GM12878 (cell line): ENCODE data around the gene DDX5. TPM values are rescaled to one million over a fixed set of nuclear protein-coding genes. Genes with fewer than 3 reads are reported as not detected.

Experiments used
- ASH2L ChIP-seq: fragments of 300-600, 200-600 bp; sonication (generic); IDR thresholded peaks from 2 replicates; pipeline ENCODE4 v1.6.1; 2017; ENCODE audit warnings: low read depth, mild to moderate bottlenecking, borderline replicate concordance
- BCL11A ChIP-seq: IDR thresholded peaks from 2 replicates; pipeline ENCODE4 v1.6.1; 2011; ENCODE audit warnings: low read depth, low read length
- DPF2 ChIP-seq: fragments of 450-650 bp; IDR thresholded peaks from 2 replicates; pipeline ENCODE4 v1.6.1; 2017; ENCODE audit warnings: mild to moderate bottlenecking
- ESRRA ChIP-seq: IDR thresholded peaks from 2 replicates; pipeline ENCODE4 v1.6.1; 2012; ENCODE audit warnings: mild to moderate bottlenecking, low read length, improper control_type of control experiment
- ETV6 ChIP-seq, 2 experiments: fragments of 450-650 bp in 1 of 2; IDR thresholded peaks in 1 of 2; conservative IDR thresholded peaks in 1 of 2; 2 replicates each; pipeline ENCODE4 v1.6.1; 2014; ENCODE audit warnings: antibody characterized with exemption in 1 of 2, borderline replicate concordance in 1 of 2, low read depth in 1 of 2, mild to moderate bottlenecking in 1 of 2, moderate library complexity in 1 of 2
- FOS ChIP-seq: IDR thresholded peaks from 3 replicates; pipeline ENCODE4 v1.6.1; 2011; ENCODE audit warnings: borderline replicate concordance; ENCODE audit not compliant: insufficient read length; ENCODE audit errors: extremely low read depth
- FOXM1 ChIP-seq: IDR thresholded peaks from 2 replicates; pipeline ENCODE4 v1.6.1; 2012; ENCODE audit warnings: low read depth, mild to moderate bottlenecking, inconsistent platforms, low read length, moderate library complexity
- GABPA ChIP-seq: IDR thresholded peaks from 2 replicates; pipeline ENCODE4 v1.6.1; 2014; ENCODE audit warnings: antibody characterized with exemption, low read depth, mild to moderate bottlenecking, inconsistent platforms
- GATAD2B ChIP-seq: fragments of 450-650 bp; conservative IDR thresholded peaks from 2 replicates; pipeline ENCODE4 v1.6.1; 2017; ENCODE audit warnings: low read depth, mild to moderate bottlenecking, moderate library complexity
- HDGF ChIP-seq: fragments of 450-650 bp; IDR thresholded peaks from 2 replicates; pipeline ENCODE4 v1.6.1; 2016; ENCODE audit warnings: antibody characterized with exemption
- KAT2A ChIP-seq: conservative IDR thresholded peaks from 2 replicates; pipeline ENCODE4 v1.6.1; 2011; ENCODE audit warnings: low read depth, low read length; ENCODE audit not compliant: control insufficient read depth
- LARP7 ChIP-seq: fragments of 450-650 bp; IDR thresholded peaks from 2 replicates; pipeline ENCODE4 v1.6.1; 2017; ENCODE audit warnings: mild to moderate bottlenecking
- MYB ChIP-seq: fragments of 150-350 bp; IDR thresholded peaks from 2 replicates; pipeline ENCODE4 v1.6.1; 2014; ENCODE audit warnings: mild to moderate bottlenecking, low read depth, low read length, borderline replicate concordance
- MYC ChIP-seq: IDR thresholded peaks from 2 replicates; pipeline ENCODE4 v1.6.1; 2011; ENCODE audit warnings: mild to moderate bottlenecking, low read length, moderate library complexity, inconsistent platforms; ENCODE audit not compliant: insufficient read depth, insufficient replicate concordance, insufficient read length, severe bottlenecking
- NFXL1 ChIP-seq: fragments of 450-650 bp; IDR thresholded peaks from 2 replicates; pipeline ENCODE4 v1.6.1; 2017; ENCODE audit warnings: antibody characterized with exemption, mild to moderate bottlenecking, borderline replicate concordance
- NR2F1 ChIP-seq: fragments of 450-650 bp; conservative IDR thresholded peaks from 2 replicates; pipeline ENCODE4 v1.6.1; 2017; ENCODE audit warnings: mild to moderate bottlenecking
- PAX8 ChIP-seq: fragments of 450-650 bp; IDR thresholded peaks from 2 replicates; pipeline ENCODE4 v1.6.1; 2017; ENCODE audit warnings: mild to moderate bottlenecking, moderate library complexity
- PKNOX1 ChIP-seq: fragments of 450-650 bp; IDR thresholded peaks from 2 replicates; pipeline ENCODE4 v1.6.1; 2016; ENCODE audit warnings: mild to moderate bottlenecking
- POLR2AphosphoS5 ChIP-seq: IDR thresholded peaks from 2 replicates; pipeline ENCODE4 v1.6.1; 2011; ENCODE audit warnings: mild to moderate bottlenecking, low read length, inconsistent platforms
- RB1 ChIP-seq: fragments of 450-650 bp; formaldehyde crosslinking; IDR thresholded peaks from 2 replicates; pipeline ENCODE4 v1.6.1; 2017; ENCODE audit warnings: mild to moderate bottlenecking, borderline replicate concordance
- RCOR1 ChIP-seq: conservative IDR thresholded peaks from 2 replicates; pipeline ENCODE4 v1.6.1; 2012; ENCODE audit warnings: low read depth, low read length, improper control_type of control experiment
- RELB ChIP-seq: fragments of 450-650 bp; IDR thresholded peaks from 2 replicates; pipeline ENCODE4 v1.6.1; 2017; ENCODE audit warnings: low read depth, mild to moderate bottlenecking, moderate library complexity
- SMAD5 ChIP-seq: IDR thresholded peaks from 2 replicates; pipeline ENCODE4 v1.6.1; 2016; ENCODE audit warnings: antibody characterized with exemption, low read depth
- SREBF1 ChIP-seq: IDR thresholded peaks from 2 replicates; pipeline ENCODE4 v1.6.1; 2012; ENCODE audit warnings: mild to moderate bottlenecking, low read length
- STAT1 ChIP-seq: fragments of 450-650 bp; conservative IDR thresholded peaks from 2 replicates; pipeline ENCODE4 v1.6.1; 2014; ENCODE audit warnings: antibody characterized with exemption, mild to moderate bottlenecking
- TARDBP ChIP-seq: IDR thresholded peaks from 2 replicates; pipeline ENCODE4 v1.6.1; 2016; ENCODE audit warnings: borderline replicate concordance
- TCF3 ChIP-seq: IDR thresholded peaks from 2 replicates; pipeline ENCODE4 v1.6.1; 2012; ENCODE audit warnings: low read depth, mild to moderate bottlenecking, low read length, borderline replicate concordance; ENCODE audit not compliant: insufficient read depth
- USF2 ChIP-seq: IDR thresholded peaks from 2 replicates; pipeline ENCODE4 v1.6.1; 2011; ENCODE audit warnings: low read depth, low read length, improper control_type of control experiment, borderline replicate concordance
- YBX1 ChIP-seq: fragments of 450-650 bp; IDR thresholded peaks from 2 replicates; pipeline ENCODE4 v1.6.1; 2016; ENCODE audit warnings: antibody characterized with exemption
- polyA plus RNA-seq, 11 experiments: library from polyadenylated mRNA; depleted of rRNA in 4 of 11; unstranded in 6 of 11; stranded (reverse) in 5 of 11; fragments of >200 nt; fragmentation: Nextera tagmentation in 4 of 11; fragmentation: Illumina TruSeq in 1 of 11; extraction: Ambion mirVana in 4 of 11; extraction: Trizol in 1 of 11; gene quantifications; 1 replicate in 1 of 11; 2 replicates in 10 of 11; pipeline versions ENCODE4 v1.2.1 to v1.2.3, GENCODE V29; 2011 to 2016; ENCODE audit warnings: inconsistent platforms in 2 of 11, missing spikeins in 2 of 11, low read depth in 1 of 11
- total RNA-seq, 4 experiments: library from RNA; depleted of rRNA in 3 of 4; stranded (reverse); fragments of >200 nt in 3 of 4; fragmentation: Illumina TruSeq in 1 of 4; extraction: Trizol in 1 of 4; gene quantifications; 2 replicates each; pipeline versions ENCODE4 v1.2.1 to v1.2.3, GENCODE V29; 2013 to 2021

DDX5 gene
- total and polyA plus RNA-seq, 10 of the 15 experiments (the other 5 are each of a cell fraction or from before 2014, with no cell fraction given), result 257 to 1,423 (median 719) TPM

- TF ChIP-seq BCL11A (peak; percentile 35; the same call in 1 of the 2 replicates), RB1 (peak; percentile 67; the same call in 1 of the 2 replicates), NR2F1 (no peak), RCOR1 (no peak), GATAD2B (no peak), YBX1 (0 out of 2 replicates have a peak, but pooled peaks have one; percentile 52), PKNOX1 (peak; percentile 46; the same call in 1 of the 2 replicates), LARP7 (peak; percentile 77; the same call in 1 of the 2 replicates), SREBF1 (no peak; the same call in 1 of the 2 replicates), GABPA (no peak), ETV6 (conservative IDR thresholded peaks at IDR 0.05 in 1 of 2, IDR thresholded peaks at IDR 0.05 in 1 of 2; ENCODE audit: borderline replicate concordance in 1 of 2, low read depth in 1 of 2) (no peak), TCF3 (peak; percentile 54; the same call in 1 of the 2 replicates), PAX8 (peak; percentile 84; the same call in 1 of the 2 replicates), ESRRA (no peak), POLR2AphosphoS5 (peak; percentile 89), DPF2 (peak; percentile 22; the same call in 1 of the 2 replicates), FOS (no peak), ASH2L (peak; percentile 59; the same call in 1 of the 2 replicates), MYC (peak; percentile 93), RELB (peak; percentile 74; the same call in 1 of the 2 replicates), FOXM1 (0 out of 2 replicates have a peak, but pooled peaks have one; percentile 13), USF2 (no peak), TARDBP (no peak), SMAD5 (no peak), NFXL1 (no peak), MYB (no peak), STAT1 (0 out of 2 replicates have a peak, but pooled peaks have one; percentile 29), KAT2A (no peak), HDGF (peak; percentile 70)
These were observed 519 bp downstream of the DDX5 start (continued) for GRCh38 chr17:64505340-64506200.
